PC-9 (cell line): ENCODE results near the gene RNASE12. TPM values are rescaled to one million over a fixed set of nuclear protein-coding genes. Genes with fewer than 3 reads are reported as not detected.
"Not testable (repeated sequence)": the region's sequence is repeated elsewhere in the genome, so short reads cannot be mapped to it uniquely, and the experiment has no call there.

Source experiments
- BruUV-seq: library from RNA; stranded (reverse); fragments of 400-500 nt; replicated peaks from 2 replicates; lab custom pipeline; 2021; lab: Mats Ljungman, UMichigan
- CTCF ChIA-PET: fragments of 300-600 bp; sonication (Branson Sonifier 250); formaldehyde crosslinking; loops from one replicate; lab custom pipeline; 2022; ENCODE audit warnings: antibody characterized with exemption; lab: Charles Lee
- POLR2A ChIA-PET: fragments of 300-600 bp; sonication (Branson Sonifier 250); formaldehyde crosslinking; loops from one replicate; lab custom pipeline; 2022; ENCODE audit warnings: antibody characterized with exemption; ENCODE audit not compliant: unreplicated experiment; lab: Charles Lee
- DNase-seq, 2 experiments: peaks; one replicate each; pipeline versions ENCODE4 v3.0.0 to v3.0.0-alpha.2; 2015 to 2022; ENCODE audit warnings: mixed read lengths in 1 of 2
- H2AFZ ChIP-seq: fragments of 200-600 bp; sonication (generic); 2 replicates; pipeline ENCODE4 v1.8.1; 2017; ENCODE audit warnings: antibody characterized with exemption
- H3F3A ChIP-seq: fragments of 200-600 bp; sonication (generic); 2 replicates; pipeline ENCODE4 v1.8.1; 2017; ENCODE audit warnings: antibody characterized with exemption, mild to moderate bottlenecking, low read depth; ENCODE audit not compliant: insufficient read depth
- H3K27ac ChIP-seq: fragments of 200-600 bp; sonication (generic); 2 replicates; pipeline ENCODE4 v1.6.1; 2016; ENCODE audit warnings: mixed run types
- H3K27me3 ChIP-seq: fragments of 200-600 bp; sonication (generic); 2 replicates; pipeline ENCODE4 v1.6.1; 2016; ENCODE audit warnings: low read depth, mixed run types; ENCODE audit not compliant: insufficient read depth
- H3K36me3 ChIP-seq: fragments of 200-600 bp; sonication (generic); 2 replicates; pipeline ENCODE4 v1.6.1; 2016; ENCODE audit warnings: low read depth, mixed run types
- H3K4me1 ChIP-seq: fragments of 200-600 bp; sonication (generic); replicated peaks from 2 replicates; pipeline ENCODE4 v1.6.1; 2016; ENCODE audit warnings: mixed run types; ENCODE audit not compliant: insufficient read depth
- H3K4me2 ChIP-seq: fragments of 200-600 bp; sonication (generic); 2 replicates; pipeline ENCODE4 v1.6.1; 2017; ENCODE audit warnings: mixed run types
- H3K4me3 ChIP-seq: fragments of 200-600 bp; sonication (generic); 2 replicates; pipeline ENCODE4 v1.6.1; 2016; ENCODE audit warnings: mixed run types
- H3K79me2 ChIP-seq: fragments of 200-600 bp; sonication (generic); 2 replicates; pipeline ENCODE4 v1.6.1; 2017; ENCODE audit warnings: low read depth, mixed run types
- H3K9me2 ChIP-seq: fragments of 200-600 bp; sonication (generic); 2 replicates; pipeline ENCODE4 v1.8.1; 2017; ENCODE audit warnings: mild to moderate bottlenecking; ENCODE audit not compliant: insufficient read depth
- H3K9me3 ChIP-seq: fragments of 200-600 bp; sonication (generic); 2 replicates; pipeline ENCODE4 v1.8.1; 2016; ENCODE audit warnings: low read depth; ENCODE audit not compliant: insufficient read depth
- H4K20me1 ChIP-seq: fragments of 200-600 bp; sonication (generic); 2 replicates; pipeline ENCODE4 v1.8.1; 2017; ENCODE audit not compliant: insufficient read depth
- EZH2 ChIP-seq: fragments of 200-600 bp; sonication (generic); IDR thresholded peaks from 2 replicates; pipeline ENCODE4 v1.8.0; 2017; ENCODE audit warnings: antibody characterized with exemption, low read depth
- intact Hi-C: fragments of 100-400 bp; cut with micrococcal nuclease; formaldehyde crosslinking; loops from one replicate; pipeline ENCODE4 v1.10.0; 2022; ENCODE audit not compliant: unreplicated experiment
- total RNA-seq: library from RNA; stranded (reverse); gene quantifications from 2 replicates; pipeline ENCODE4 v1.2.3, GENCODE V29; 2021
- TF ChIP-seq, protein P1 (sequence below): fragments of 200-600 bp; sonication (generic); conservative IDR thresholded peaks from 2 replicates; pipeline ENCODE4 v1.6.1; 2017; ENCODE audit warnings: mixed run types, antibody characterized with exemption, mild to moderate bottlenecking, moderate library complexity

Gene RNASE12
- total RNA-seq, 1 experiment from 2014 or later = not detected

DNA sequence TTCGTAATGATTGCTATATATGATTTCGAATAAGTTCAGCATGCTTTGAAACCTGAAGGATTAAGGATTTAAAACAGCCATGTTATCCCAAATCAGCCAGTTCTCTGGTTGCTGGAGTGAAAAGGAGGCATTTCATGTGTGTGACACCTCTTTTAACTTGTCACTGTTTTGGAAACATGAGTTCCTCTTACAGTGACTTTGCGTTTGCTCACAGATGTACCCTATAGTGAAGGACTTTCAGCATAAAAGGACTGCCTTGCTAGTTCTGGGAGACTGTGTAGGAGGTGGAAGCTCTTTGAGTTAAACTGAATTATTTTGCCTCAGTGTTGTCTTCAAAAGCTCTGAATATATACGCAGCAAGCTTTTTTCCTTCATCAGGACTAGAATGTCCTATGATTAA lies 10.9 kb downstream of the RNASE12 start:
- H3K9me2 ChIP-seq = no peaks in the 10 kb centered on the region
- H3K4me3 ChIP-seq = no peak overlapping the region
- no peaks in the 10 kb centered on the region for H4K20me1 ChIP-seq
- no peaks in the 10 kb centered on the region for H3K79me2 ChIP-seq
- no peaks in the 10 kb centered on the region for H3K27me3 ChIP-seq
- no peak overlapping the region for H3K4me2 ChIP-seq
- no TSS peak for BruUV-seq
- POLR2A ChIA-PET = no interaction called here
- no peaks in the 10 kb centered on the region for H3K9me3 ChIP-seq
- DNase-seq = no peak
- intact Hi-C loops = no loop called here
- no peaks in the 10 kb centered on the region for H3K4me1 ChIP-seq
- TF ChIP-seq, protein P1, sequence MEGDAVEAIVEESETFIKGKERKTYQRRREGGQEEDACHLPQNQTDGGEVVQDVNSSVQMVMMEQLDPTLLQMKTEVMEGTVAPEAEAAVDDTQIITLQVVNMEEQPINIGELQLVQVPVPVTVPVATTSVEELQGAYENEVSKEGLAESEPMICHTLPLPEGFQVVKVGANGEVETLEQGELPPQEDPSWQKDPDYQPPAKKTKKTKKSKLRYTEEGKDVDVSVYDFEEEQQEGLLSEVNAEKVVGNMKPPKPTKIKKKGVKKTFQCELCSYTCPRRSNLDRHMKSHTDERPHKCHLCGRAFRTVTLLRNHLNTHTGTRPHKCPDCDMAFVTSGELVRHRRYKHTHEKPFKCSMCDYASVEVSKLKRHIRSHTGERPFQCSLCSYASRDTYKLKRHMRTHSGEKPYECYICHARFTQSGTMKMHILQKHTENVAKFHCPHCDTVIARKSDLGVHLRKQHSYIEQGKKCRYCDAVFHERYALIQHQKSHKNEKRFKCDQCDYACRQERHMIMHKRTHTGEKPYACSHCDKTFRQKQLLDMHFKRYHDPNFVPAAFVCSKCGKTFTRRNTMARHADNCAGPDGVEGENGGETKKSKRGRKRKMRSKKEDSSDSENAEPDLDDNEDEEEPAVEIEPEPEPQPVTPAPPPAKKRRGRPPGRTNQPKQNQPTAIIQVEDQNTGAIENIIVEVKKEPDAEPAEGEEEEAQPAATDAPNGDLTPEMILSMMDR = no peak
- no peak for TF ChIP-seq EZH2
- no peak overlapping the region for H2AFZ ChIP-seq
- no peak overlapping the region for H3K27ac ChIP-seq
- H3K36me3 ChIP-seq = no peaks in the 10 kb centered on the region
- CTCF ChIA-PET = no interaction called here
- H3F3A ChIP-seq = no peaks in the 10 kb centered on the region

DNA sequence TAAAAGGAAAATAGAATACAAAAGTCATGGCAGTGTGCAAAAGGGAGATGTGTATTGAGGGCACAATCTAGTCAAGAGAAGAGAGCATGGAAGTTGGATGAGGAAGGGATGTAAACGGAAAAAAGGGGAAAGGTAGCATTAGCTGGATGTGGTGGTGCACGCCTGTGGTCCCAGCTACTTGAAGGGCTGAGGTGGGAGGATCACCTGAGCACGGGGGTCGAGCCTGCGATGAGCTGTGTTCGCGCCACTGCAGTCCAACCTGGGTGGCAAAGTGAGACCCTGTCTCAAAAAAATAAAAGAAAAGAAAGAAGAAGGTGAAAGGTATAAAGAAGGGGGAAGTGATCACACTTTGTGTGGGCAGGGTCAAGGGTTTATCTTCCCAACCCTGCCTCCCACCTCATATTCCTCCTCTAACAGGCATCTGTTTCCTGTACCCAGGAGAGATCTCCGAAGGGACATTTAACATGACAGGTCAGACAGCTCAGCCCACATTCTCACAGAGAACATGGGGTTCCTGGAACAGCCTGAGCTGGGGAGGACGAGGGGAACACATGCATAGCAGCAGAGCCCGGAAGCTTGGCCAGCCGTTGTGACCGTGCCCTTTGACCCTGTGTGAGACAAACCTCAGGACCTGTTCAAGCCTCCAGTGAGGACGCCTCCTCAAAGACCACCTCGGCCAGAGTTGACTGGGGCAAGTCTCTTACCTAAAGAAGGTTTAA lies 12.2 kb downstream of the RNASE12 start:
- no TSS peak for BruUV-seq

DNA sequence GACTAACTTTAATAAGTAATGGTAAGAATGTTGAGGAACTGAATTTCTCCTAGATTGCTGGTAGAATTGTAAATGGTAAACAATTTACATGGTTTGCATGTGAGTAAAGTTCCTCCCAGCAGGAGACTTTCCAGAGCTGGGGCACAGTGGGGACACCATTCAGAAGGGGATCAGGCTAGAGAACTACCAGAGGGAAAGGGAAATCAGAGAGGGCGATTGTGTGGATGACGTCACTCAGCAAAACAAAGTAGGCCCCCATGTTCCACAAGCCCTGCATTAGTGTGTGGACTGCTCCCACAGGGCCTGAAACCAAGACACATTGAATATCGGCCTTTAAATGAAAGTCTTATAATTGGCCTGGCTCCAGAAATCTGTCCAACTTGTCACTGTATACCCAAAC lies 12.9 kb downstream of the RNASE12 start:
- ChIA-PET CTCF (no interaction called here), POLR2A (no interaction called here)
- TF ChIP-seq, protein P1 = no peak
- TF ChIP-seq EZH2 = no peak
- no peaks in the 10 kb centered on the region for H3K36me3 ChIP-seq
- no peaks in the 10 kb centered on the region for H3K4me1 ChIP-seq
- H2AFZ ChIP-seq = no peak overlapping the region
- no peak overlapping the region for H3K4me2 ChIP-seq
- H4K20me1 ChIP-seq = no peaks in the 10 kb centered on the region
- intact Hi-C loops = no loop called here
- H3K79me2 ChIP-seq = no peaks in the 10 kb centered on the region
- BruUV-seq = no TSS peak
- no peaks in the 10 kb centered on the region for H3K27me3 ChIP-seq
- no peak for DNase-seq
- no peaks in the 10 kb centered on the region for H3K9me3 ChIP-seq
- no peak overlapping the region for H3K4me3 ChIP-seq
- no peak overlapping the region for H3K27ac ChIP-seq
- H3K9me2 ChIP-seq = no peaks in the 10 kb centered on the region
- no peaks in the 10 kb centered on the region for H3F3A ChIP-seq

More for the DNA sequence above, 12.2 kb downstream of the RNASE12 start:
- intact Hi-C loops = no loop called here
- no peak overlapping the region for H3K4me3 ChIP-seq
- no peaks in the 10 kb centered on the region for H3K9me2 ChIP-seq
- H3K9me3 ChIP-seq = no peaks in the 10 kb centered on the region
- no peaks in the 10 kb centered on the region for H4K20me1 ChIP-seq
- H3F3A ChIP-seq = no peaks in the 10 kb centered on the region
- DNase-seq = no peak
- H3K79me2 ChIP-seq = no peaks in the 10 kb centered on the region
- H3K4me2 ChIP-seq = no peak overlapping the region
- TF ChIP-seq, protein P1 = no peak
- TF ChIP-seq EZH2 = no peak
- no peak overlapping the region for H2AFZ ChIP-seq
- H3K27me3 ChIP-seq = no peaks in the 10 kb centered on the region
- ChIA-PET CTCF (interaction anchor here (0.6 kb wide), 1 partner anchor 162 kb away, joined by 3 read pairs; no protein-coding TSS in a partner anchor), POLR2A (interaction anchor here (0.7 kb wide), 1 partner anchor 913 kb away, joined by 3 read pairs; no protein-coding TSS in a partner anchor)
- no peak overlapping the region for H3K27ac ChIP-seq
- H3K4me1 ChIP-seq = no peaks in the 10 kb centered on the region
- no peaks in the 10 kb centered on the region for H3K36me3 ChIP-seq

DNA sequence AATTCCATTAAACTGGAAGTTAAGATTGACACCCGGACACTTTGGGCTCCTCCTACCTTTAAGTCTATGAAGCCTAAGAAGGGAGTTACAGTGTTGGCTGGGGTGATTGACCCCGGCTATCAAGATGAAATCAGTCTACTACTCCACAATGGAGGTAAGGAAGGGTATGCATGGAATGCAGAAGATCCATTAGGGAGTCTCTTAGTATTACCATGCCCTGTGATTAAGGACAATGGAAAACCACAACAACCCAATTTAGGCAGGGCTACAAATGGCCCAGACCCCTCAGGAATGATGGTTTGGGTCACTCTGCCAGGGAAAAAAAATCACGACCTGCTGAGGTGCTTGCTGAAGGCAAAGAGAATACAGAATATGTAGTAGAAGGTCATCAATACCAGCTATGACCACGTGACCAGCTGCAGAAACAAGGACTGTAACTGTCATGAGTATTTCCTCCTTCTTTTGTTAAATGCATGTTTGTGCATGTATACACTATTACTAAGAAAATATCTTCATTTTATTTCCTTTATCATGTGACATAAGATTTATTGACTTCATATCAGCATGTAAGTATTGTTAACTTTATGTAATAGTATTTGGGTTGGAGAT lies 18.7 kb downstream of the RNASE12 start:
- POLR2A ChIA-PET, BruUV-seq, H3K36me3 ChIP-seq: not testable (repeated sequence)

DNA sequence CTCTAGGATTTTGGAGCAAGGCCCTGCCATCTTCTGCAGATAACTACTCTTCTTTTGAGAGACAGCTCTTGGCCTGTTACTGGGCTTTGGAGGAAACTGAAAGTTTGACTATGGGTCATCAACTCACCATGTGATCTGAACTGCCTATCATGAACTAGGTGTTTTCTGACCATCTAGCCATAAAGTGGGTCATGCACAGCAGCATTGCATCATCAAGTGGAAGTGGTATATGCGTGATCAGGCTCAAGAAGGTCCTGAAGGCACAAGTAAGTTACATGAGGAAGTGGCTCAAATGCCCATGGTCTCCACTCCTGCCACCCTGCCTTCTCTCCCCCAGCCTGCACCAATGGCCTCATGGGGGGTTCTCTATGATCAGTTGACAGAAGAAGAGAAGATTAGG lies 20.5 kb downstream of the RNASE12 start:
- POLR2A ChIA-PET, H3K79me2 ChIP-seq, H3K4me3 ChIP-seq, intact Hi-C loops, H3K9me2 ChIP-seq, CTCF ChIA-PET, H3K4me1 ChIP-seq, BruUV-seq, H3K27ac ChIP-seq, H2AFZ ChIP-seq, H3F3A ChIP-seq, H3K4me2 ChIP-seq, H3K9me3 ChIP-seq, H3K36me3 ChIP-seq, H3K27me3 ChIP-seq, H4K20me1 ChIP-seq, DNase-seq: not testable (repeated sequence)

More for the DNA sequence above, 18.7 kb downstream of the RNASE12 start:
- H3K9me2 ChIP-seq, H3K27ac ChIP-seq, H3K4me1 ChIP-seq, H3K27me3 ChIP-seq, DNase-seq, H2AFZ ChIP-seq, H4K20me1 ChIP-seq, CTCF ChIA-PET, H3F3A ChIP-seq, H3K79me2 ChIP-seq, H3K4me3 ChIP-seq, H3K9me3 ChIP-seq, intact Hi-C loops, H3K4me2 ChIP-seq: not testable (repeated sequence)
